ENCODE results near the gene ARL14EPL. TPM values are rescaled to one million over a fixed set of nuclear protein-coding genes. Genes with fewer than 3 reads are reported as not detected.

Gene ARL14EPL
- total RNA-seq, 1 donor from 2014 or later = not detected

- Histone ChIP-seq H3K27ac (no peak overlapping the region), H3K9me3 (no peaks in the 10 kb centered on the region), H3K4me3 (no peak overlapping the region), H3K4me1 (no peaks in the 10 kb centered on the region), H3K36me3 (no peaks in the 10 kb centered on the region), H3K27me3 (no peaks in the 10 kb centered on the region)
- TF ChIP-seq POLR2A (IDR thresholded peaks at IDR 0.05) = no peak
- intact Hi-C loops (cut with DNase I) = no loop called here
- no peak for DNase-seq (ENCODE audit: extremely low spot score in 2 of 2)
Observed at GRCh38 chr5:115995351-115995750, 36.9 kb upstream of the ARL14EPL start.

GRCh38 chr5:116002116-116002906 lies 30.0 kb upstream of the ARL14EPL start:
- Histone ChIP-seq H3K27me3 (no peaks in the 10 kb centered on the region), H3K36me3 (no peaks in the 10 kb centered on the region), H3K4me1 (no peaks in the 10 kb centered on the region), H3K4me3 (no peak overlapping the region), H3K9me3 (no peaks in the 10 kb centered on the region), H3K27ac (no peak overlapping the region)
- no peak for TF ChIP-seq CTCF (IDR thresholded peaks at IDR 0.05)
- no peak for TF ChIP-seq POLR2A (IDR thresholded peaks at IDR 0.05)
- no peak for TF ChIP-seq POLR2AphosphoS5 (IDR thresholded peaks at IDR 0.05; ENCODE audit: insufficient read depth in 1 of 2, low read depth in 1 of 2)
- intact Hi-C loops (cut with DNase I) = no loop called here
- no peak for DNase-seq (ENCODE audit: extremely low spot score in 2 of 2)

- H3K27ac ChIP-seq = no peak overlapping the region
- H3K36me3 ChIP-seq = no peaks in the 10 kb centered on the region
- TF ChIP-seq POLR2AphosphoS5 (IDR thresholded peaks at IDR 0.05; ENCODE audit: insufficient read depth in 1 of 2, low read depth in 1 of 2) = no peak
- TF ChIP-seq CTCF (IDR thresholded peaks at IDR 0.05) = no peak
- TF ChIP-seq POLR2A (IDR thresholded peaks at IDR 0.05) = no peak
- no peaks in the 10 kb centered on the region for H3K9me3 ChIP-seq
- no peak overlapping the region for H3K4me3 ChIP-seq
- intact Hi-C loops (cut with DNase I) = no loop called here
- DNase-seq (ENCODE audit: extremely low spot score in 2 of 2) = no peak
- no peaks in the 10 kb centered on the region for H3K27me3 ChIP-seq
- no peaks in the 10 kb centered on the region for H3K4me1 ChIP-seq
Observed at GRCh38 chr5:116004248-116004647, 28.0 kb upstream of the ARL14EPL start.

GRCh38 chr5:116009806-116010205 lies 22.5 kb upstream of the ARL14EPL start:
- TF ChIP-seq CTCF (IDR thresholded peaks at IDR 0.05) (no peak), POLR2AphosphoS5 (IDR thresholded peaks at IDR 0.05; ENCODE audit: insufficient read depth in 1 of 2, low read depth in 1 of 2) (no peak), POLR2A (IDR thresholded peaks at IDR 0.05) (no peak)
- intact Hi-C loops (cut with DNase I) = no loop called here
- Histone ChIP-seq H3K27me3 (no peaks in the 10 kb centered on the region), H3K4me3 (no peak overlapping the region), H3K36me3 (no peaks in the 10 kb centered on the region), H3K27ac (no peak overlapping the region), H3K9me3 (no peaks in the 10 kb centered on the region), H3K4me1 (no peaks in the 10 kb centered on the region)
- no peak for DNase-seq (ENCODE audit: extremely low spot score in 2 of 2)

- intact Hi-C loops (cut with DNase I) = no loop called here
- no peak for DNase-seq (ENCODE audit: extremely low spot score in 2 of 2)
- Histone ChIP-seq H3K27me3 (no peaks in the 10 kb centered on the region), H3K27ac (no peak overlapping the region), H3K4me3 (no peak overlapping the region), H3K4me1 (no peaks in the 10 kb centered on the region), H3K9me3 (no peaks in the 10 kb centered on the region), H3K36me3 (no peaks in the 10 kb centered on the region)
- no peak for TF ChIP-seq POLR2AphosphoS5 (IDR thresholded peaks at IDR 0.05; ENCODE audit: insufficient read depth in 1 of 2, low read depth in 1 of 2)
- TF ChIP-seq CTCF (IDR thresholded peaks at IDR 0.05) = no peak
- TF ChIP-seq POLR2A (IDR thresholded peaks at IDR 0.05) = no peak
Observed at GRCh38 chr5:116011046-116011445, 21.2 kb upstream of the ARL14EPL start.

Data from vagina (tissue), 2 donors.